GM18511 (cell line): Measurements from ENCODE around the gene TPRX2.
"Not testable (repeated sequence)": the region's sequence is repeated elsewhere in the genome, so short reads cannot be mapped to it uniquely, and the experiment has no call there.

ENCODE experiments used
- ATAC-seq: cut with Tn5 transposase; IDR thresholded peaks from one replicate; pipeline ENCODE4 v1.9.1; 2021; ENCODE audit warnings: mild to moderate bottlenecking, moderate library complexity; ENCODE audit not compliant: unreplicated experiment

The TPRX2 gene, protein sequence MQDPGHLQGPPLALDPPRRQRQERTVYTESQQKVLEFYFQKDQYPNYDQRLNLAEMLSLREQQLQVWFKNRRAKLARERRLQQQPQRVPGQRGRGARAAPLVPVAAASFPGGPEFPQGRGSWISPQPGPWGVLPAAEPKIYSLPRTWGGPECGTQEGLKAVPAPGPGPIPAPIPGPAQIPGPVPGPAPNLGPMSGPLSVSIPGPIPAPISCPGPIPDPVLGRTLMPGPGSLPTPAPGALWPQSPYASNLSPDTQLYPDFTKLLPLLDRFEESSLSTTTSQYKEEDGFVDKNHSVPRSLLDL

DNA sequence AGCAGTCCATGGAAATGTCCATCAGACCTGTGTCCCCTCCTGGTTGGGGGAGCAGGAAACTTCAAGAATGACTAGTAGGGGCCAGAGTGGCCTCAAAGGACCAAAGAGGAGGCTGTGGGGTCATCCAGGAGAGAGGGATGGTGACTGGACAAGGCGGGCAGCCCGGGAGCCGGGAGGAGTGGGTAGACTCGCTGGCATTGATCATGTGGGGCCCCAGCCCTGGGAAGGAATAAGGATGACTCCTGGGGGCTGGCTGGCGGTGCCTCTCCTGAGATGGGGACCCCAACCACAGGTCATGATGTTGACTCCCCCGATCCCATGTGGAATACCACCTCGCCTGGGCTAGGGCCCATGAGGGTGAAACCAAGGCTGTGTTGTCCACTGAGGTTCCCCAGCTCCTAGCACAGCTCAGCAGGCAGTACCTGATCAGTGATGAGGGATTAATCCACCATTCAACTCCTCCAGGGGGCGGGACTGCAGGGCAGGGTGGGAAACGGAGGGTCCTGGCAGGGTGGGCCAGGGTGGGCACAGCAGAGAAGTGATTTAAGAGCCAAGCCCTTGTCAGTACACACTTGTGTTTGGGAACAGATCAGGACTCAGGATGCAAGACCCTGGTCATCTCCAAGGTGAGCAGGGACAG, at the start of gene TPRX2:
TPRX2 (plus strand) TSS at position 590 of the 640 bp plus-strand sequence; CDS start at position 602, 12 bp downstream.
- not testable (repeated sequence) for ATAC-seq

DNA sequence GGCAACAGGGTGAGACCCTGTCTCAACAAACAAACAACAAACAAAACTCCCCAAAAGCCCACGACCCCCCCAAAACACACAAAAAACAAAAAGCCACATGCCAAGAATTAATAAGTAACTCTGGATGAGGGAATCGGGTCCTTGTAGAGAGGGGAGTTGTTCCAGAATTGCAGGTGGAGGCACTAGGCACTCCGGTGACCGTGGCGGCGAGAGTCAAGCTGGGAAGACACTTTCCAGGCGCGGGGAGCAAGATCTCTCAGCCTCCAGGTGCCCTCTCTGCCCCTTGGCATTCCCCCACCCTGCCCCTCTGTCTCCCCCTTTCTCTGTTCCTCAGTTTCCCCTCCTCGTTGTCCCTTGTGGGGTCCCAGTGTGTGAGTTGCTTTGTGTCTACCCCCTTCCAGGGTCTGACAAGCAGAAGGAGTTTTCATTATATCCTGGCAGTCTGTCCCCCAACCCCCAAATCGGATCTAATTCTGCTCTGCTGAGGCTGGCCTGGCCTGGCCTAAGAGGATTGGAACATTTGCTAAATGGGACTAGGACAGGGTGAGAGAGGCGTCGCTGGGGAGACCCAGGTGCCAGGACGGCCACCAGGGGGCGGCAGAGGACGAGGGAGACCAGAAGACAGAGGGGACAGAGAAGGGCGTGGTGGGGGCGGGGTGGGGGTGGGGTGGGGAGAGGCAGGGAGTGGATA, 45.6 kb upstream of the TPRX2 start:
- no peak for ATAC-seq

DNA sequence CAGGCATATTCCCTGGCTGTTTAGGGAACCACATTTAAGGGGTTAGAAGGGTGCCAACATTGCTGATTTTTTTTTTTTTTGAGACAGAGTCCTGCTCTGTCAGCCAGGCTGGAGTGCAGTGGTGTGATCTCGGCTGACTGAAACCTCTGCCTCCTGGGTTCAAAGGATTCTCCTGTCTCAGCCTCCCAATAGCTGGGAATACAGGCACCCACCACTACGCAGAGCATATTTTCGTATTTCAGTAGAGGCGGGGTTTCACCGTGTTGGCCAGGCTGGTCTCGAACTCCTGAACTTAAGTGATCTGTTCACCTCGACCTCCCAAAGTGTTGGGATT, 45.1 kb upstream of the TPRX2 start:
- no peak for ATAC-seq

DNA sequence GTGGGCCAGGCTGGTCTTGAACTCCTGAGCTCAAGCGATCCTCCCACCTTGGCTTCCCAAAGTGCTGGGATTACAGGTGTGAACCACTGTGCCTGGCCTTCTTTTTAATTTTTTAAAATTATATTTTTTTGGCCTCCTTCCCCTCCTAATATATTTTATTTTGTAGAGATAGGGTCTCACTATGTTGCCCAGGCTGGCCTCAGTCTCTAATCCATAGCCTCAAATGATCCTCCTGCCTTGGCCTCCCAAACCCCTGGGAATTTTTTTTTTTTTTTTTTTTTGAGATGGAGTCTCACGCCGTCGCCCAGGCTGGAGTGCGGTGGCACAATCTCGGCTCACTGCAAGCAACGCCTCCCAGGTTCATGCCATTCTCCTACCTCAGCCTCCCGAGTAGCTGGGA, 42.8 kb upstream of the TPRX2 start:
- ATAC-seq: not testable (repeated sequence)

DNA sequence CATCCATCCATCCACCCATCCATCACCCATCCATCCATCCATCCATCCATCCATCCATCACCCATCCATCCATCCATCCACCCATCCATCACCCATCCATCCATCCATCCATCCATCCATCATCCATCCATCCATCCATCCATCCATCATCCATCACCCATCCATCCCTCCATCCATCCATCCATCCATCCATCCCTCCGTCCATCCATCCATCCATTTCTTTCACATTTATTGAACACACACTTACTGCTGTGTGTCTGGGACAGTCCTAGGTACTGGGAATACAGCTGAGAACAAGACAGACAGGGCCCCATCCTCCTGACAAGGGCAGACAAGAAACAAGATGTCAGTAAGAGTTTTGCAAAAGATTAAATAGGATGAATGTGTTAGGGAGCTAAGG, 40.8 kb upstream of the TPRX2 start:
- ATAC-seq: not testable (repeated sequence)

DNA sequence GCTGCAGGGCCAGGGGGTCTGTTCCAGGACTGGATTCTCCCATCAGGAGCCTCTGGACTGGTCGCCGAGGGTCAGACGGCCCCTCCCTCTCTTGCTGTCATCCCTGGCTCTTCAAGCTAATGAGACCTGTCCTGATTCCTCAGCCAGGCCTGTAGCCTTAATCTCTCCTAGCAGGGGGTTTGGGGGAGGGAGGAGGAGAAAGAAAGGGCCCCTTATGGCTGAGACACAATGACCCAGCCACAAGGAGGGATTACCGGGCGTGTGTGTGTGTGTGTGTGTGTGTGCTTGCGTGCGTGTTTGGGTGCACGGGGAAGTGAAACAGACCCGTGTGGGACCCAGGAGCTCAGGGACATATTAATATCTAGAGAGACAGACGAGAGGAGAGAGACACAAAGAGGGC, 39.2 kb upstream of the TPRX2 start:
- ATAC-seq: no peak

DNA sequence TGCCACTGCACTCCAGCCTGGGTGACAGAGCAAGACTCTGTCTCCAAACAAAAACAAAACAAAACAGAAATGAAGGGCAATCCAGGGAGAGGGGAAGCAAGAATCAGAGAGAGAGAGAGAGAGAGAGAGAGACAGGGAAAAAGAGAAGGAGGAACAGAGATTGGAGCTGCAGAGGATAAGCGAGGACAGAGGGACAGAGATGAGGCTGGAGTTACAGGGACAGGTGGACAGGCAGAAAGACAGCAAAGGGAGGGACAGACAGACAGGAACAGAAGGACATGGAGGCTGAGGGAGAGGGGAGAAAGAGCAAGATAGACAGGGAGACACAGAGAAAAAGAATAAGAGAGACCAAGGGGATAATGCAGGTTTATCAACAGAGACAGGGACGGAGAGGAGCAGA, 38.6 kb upstream of the TPRX2 start:
- ATAC-seq: no peak

DNA sequence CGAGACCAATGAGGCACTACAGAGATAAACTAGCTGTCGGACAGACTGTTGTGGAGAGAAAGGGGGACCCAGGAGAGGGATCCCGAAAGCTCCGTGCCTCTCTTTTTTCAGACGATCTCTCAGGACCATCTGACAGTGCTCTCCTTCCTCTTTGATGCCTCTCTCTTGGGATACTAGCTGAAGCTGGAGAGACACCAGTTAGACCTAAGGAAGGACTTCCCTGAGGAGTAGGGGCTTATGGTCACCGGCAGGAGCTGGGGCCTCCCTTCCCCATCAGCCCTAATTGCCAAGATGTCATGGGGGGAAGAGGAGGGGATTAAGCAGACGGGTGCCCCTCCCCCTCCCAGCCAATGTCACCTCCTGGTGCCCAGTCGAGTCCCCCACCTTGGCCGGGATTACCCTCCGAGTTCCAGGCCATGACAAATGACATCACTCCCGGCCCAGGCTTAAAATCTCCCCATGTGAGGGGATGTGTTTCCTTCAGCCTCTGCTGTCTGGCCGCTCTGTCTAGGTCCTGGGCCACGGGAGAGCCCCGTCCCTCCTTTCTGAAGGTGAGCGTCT, 37.5 kb upstream of the TPRX2 start, which contains the start of gene CRX:
CRX (plus strand) TSS at position 478 of the 561 bp plus-strand sequence. CDS start 12,507 bp downstream, outside the sequence.
- no peak for ATAC-seq

DNA sequence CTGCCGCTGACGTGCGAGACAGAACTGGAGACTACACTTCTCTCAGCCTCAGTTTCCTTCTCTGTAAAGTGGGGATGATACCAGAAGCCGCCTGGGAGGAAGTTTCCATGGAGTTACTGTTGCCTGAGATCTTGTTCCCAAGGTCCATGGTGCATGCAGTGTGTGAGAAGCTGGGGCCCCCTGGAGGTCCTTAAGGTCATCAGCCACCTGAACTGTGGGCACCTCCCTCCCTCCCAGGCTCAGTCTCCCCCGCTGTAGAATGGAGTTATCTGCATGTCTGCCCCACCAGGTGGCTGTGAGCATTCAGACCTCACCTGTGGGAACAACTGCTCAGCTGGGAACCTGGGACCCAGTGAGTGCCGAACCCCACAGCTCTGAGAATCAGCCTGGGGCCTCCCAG, 34.6 kb upstream of the TPRX2 start:
- no peak for ATAC-seq

DNA sequence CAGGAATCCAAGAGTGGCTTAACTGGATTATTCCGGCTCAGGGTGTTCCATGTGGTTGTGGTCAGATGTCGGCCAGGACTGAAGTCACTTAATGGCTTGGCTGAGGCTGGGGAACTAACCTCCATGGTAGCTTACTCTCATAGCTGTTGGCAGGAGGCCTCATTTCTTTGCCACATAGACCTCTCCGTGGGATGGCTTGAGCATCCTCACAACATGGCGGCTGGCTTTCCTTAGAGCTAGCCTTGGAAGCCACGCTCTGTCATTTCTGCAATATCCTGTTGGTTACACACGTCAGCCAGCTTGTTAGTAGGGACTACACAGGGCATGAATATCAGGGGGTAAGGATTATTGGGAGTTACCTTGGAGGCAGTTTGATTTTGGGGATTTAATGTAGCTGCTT, 32.2 kb upstream of the TPRX2 start:
- no peak for ATAC-seq

DNA sequence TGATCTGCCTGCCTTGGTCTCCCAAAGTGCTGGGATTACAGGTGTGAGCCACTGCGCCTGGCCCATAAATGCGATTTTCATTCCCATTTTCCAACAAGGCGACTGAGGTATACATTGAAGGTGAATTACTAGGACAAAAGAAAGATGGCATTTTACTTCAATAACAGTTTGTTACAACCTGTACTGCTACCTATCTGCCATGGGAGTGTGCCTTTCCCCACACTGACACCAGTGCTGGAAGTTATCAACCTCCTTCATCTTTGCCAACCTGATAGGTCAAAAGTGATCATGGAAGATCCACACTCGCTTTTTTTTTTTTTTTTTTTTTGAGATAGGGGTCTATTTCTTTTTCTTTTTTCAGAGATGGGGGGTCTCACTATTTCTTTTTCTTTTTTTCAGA, 26.3 kb upstream of the TPRX2 start:
- no peak for ATAC-seq

DNA sequence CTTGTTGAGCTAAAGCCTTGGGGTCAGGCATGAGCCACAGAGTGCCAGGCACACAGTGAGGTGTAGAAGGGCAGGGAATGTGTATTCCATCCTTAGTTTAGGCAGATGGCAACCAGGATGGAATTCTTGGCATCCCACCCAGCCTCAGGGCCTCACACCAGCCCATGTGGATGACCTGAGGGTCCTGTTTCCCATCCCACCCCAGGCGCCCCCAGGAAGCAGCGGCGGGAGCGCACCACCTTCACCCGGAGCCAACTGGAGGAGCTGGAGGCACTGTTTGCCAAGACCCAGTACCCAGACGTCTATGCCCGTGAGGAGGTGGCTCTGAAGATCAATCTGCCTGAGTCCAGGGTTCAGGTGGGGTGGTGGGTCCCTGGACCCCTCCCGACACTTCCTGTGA, 23.0 kb upstream of the TPRX2 start:
- no peak for ATAC-seq

DNA sequence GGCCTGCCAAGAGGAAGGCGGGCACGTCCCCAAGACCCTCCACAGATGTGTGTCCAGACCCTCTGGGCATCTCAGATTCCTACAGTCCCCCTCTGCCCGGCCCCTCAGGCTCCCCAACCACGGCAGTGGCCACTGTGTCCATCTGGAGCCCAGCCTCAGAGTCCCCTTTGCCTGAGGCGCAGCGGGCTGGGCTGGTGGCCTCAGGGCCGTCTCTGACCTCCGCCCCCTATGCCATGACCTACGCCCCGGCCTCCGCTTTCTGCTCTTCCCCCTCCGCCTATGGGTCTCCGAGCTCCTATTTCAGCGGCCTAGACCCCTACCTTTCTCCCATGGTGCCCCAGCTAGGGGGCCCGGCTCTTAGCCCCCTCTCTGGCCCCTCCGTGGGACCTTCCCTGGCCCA, 19.6 kb upstream of the TPRX2 start:
- no peak for ATAC-seq

DNA sequence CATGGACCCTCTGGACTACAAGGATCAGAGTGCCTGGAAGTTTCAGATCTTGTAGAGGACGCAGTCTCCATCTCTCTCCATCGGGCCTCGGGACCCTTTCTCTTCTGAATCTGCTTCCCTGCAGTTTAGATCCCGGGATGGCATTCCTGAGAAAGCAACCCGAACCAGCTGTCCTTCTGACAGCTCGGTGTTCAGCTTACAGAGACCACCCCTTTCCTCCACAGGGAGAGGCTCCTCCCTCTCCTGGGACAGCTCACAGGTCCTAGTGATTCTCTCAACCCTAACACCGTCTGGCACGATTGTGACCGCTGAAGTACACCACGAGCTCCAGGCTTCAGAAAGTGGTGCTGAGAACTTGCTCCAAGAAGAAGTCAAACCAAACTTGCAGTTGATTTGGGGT, 19.1 kb upstream of the TPRX2 start:
- no peak for ATAC-seq

DNA sequence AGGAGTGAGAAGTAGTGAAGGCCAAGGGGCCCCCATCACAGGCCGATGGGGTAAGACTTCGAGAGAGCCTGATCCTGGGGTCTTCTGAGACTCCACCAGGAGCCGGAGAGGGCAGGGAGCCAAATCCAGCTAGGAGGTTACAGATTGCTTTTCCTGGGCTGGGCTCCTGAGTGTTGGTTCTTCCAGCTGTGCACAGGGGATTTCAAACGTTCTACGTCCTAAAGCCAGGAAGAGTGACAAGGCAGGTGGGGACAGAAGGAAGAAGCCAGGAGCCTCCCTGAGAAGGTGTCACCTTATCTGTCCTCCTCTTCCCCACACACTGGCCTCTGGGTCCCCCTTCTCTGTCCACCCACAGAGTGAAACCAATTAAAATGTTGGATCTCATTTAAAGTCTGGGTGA, 16.1 kb upstream of the TPRX2 start:
- no peak for ATAC-seq

DNA sequence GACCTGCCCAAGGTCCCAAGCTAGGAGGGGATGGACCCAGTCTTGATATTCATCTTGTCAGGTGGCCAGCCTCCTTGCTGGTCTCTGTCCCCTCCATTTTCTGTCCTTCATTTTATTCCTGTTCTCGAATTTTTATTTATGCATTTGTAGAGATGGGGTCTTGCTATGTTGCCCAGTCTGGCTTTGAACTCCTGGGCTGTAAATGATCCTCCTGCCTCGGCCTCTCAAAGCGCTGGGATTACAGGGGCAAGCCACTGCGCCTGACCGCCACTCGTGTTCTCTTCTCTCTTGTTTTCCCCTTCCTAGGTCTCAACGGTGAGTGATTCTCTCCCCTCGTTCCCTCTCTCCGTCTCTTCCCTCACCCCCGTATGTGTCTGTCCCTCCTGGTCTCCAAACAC, 10.6 kb upstream of the TPRX2 start:
- no peak for ATAC-seq

DNA sequence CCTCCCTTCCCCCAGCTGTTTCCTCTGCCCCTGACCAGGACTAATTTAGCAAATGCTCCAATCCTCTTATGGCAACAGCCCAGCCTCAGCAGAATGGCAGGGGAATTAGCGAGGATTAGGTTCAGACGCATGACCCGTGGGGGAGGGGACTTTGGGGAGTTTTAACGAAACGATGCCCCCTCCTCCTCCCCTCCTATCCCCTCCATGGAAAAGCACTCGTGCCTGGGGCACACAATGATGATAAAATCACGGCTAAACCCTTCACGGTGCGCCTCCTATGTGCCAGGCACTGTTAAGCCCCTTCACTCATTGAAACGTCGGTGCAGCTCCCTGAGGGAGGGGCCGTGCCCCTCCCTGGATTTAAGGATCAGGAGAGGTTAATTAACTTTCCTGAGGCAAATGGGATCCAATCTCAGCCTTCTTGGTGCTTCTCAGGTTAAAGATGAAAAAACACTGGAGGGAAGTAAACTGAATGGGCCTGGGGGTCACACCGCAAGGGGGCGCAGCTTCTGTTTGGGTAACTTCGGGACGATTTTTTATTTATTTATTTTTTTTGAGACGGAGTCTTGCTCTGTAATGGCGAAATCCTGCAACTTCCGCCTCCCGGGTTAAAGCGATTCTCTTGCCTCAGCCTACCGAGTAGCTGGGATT, 10.1 kb upstream of the TPRX2 start:
- no peak for ATAC-seq

DNA sequence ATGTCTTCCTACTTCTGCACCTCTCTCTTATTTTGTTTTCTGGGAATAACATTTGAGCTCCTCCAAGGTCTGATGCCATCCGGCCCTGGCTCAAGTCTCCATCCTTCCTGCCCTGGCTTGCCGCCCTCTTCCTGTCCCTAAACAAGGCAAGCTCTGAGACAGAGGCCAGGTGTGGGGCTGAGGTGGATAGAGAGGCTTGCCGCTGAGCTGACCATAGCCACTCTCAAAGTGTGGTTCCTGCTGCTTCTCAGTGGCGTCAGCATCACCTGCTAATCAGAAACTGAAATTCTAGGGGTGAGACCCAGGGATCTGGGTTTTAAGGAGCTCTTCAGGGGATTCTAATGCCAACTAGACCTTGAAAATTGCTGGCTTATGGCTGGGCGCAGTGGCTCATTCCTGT, 6.0 kb upstream of the TPRX2 start:
- no peak for ATAC-seq

DNA sequence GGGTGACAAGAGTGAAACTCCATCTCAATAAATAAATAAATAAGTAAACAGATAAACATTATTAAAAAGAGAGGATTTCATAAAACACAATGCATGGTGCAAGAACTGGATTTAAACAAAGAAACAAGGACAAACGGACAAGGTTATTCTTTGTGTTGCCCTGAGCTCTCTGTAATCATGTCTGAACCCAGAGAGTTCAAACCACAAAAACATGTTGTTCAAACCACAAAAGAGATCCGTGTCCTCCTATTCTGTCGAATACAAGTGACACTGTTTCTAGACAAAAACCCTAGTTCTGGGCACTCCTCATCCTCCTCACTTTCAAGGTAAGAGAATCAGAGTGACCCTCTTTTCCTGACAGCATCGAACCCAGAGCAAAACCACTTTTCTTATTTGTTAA, 4.6 kb upstream of the TPRX2 start:
- ATAC-seq: no peak

DNA sequence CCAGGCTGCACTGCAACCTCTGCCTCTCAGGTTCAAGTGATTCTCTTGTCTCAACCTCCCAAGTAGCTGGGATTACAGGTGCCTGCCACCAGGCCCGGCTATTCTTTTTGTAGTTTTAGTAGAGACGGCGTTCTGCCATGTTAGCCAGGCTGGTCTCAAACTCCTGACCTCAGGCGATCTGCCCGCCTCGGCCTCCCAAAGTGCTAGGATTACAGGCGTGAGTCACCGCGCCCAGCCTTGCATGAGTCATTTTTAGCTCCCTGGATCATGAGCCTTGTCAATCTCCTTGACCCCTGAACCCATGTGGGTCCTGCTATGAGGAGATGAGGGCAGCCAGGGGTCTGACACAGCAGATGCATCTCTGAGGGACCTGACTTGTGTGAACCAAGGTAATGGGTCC, 804 bp upstream of the TPRX2 start:
- ATAC-seq: not testable (repeated sequence)

DNA sequence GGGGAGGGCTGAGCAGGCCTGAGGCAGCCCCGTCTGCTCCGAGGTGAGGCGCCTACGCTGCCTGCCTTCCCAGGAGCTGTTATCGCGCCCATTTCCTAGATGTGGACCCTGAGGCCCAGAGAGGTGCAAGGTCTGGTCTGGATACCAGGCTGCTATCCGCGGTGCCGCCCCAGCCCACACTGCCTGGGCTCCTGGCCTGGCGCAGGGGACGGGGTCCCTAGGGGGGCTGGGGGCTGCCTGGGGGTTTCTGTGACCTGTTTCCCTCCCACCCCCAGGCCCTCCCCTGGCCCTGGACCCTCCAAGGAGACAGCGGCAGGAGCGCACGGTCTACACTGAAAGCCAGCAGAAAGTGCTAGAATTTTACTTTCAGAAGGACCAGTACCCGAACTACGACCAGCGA, 803 bp downstream of the TPRX2 start:
- ATAC-seq: not testable (repeated sequence)
